22Rv1 (cell line): Measurements from ENCODE around the gene GPC6.

Source experiments
- ZFX ChIP-seq: fragments of 450-650 bp; IDR thresholded peaks from 2 replicates; pipeline ENCODE4 v1.6.1; 2017; ENCODE audit warnings: antibody characterized with exemption, borderline replicate concordance
- TF ChIP-seq, protein P1 (sequence below): fragments of 450-650 bp; IDR thresholded peaks from 2 replicates; pipeline ENCODE4 v1.5.1; 2017; ENCODE audit warnings: mild to moderate bottlenecking

GRCh38 chr13:93397619-93398018 lies 171.0 kb downstream of the GPC6 start:
- TF ChIP-seq ZFX: no peak
- TF ChIP-seq, protein P1, sequence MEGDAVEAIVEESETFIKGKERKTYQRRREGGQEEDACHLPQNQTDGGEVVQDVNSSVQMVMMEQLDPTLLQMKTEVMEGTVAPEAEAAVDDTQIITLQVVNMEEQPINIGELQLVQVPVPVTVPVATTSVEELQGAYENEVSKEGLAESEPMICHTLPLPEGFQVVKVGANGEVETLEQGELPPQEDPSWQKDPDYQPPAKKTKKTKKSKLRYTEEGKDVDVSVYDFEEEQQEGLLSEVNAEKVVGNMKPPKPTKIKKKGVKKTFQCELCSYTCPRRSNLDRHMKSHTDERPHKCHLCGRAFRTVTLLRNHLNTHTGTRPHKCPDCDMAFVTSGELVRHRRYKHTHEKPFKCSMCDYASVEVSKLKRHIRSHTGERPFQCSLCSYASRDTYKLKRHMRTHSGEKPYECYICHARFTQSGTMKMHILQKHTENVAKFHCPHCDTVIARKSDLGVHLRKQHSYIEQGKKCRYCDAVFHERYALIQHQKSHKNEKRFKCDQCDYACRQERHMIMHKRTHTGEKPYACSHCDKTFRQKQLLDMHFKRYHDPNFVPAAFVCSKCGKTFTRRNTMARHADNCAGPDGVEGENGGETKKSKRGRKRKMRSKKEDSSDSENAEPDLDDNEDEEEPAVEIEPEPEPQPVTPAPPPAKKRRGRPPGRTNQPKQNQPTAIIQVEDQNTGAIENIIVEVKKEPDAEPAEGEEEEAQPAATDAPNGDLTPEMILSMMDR: no peak
